Left ventricle myocardium inferior (tissue), 1 donor: ENCODE results near the gene SORCS3. TPM values are rescaled to one million over a fixed set of nuclear protein-coding genes. Genes with fewer than 3 reads are reported as not detected.

Experiments used
- DNase-seq: peaks from one replicate; pipeline ENCODE4 v3.0.0-alpha.2; 2020
- H3K27ac ChIP-seq: fragments of 200-600 bp; replicated peaks from 2 replicates; pipeline ENCODE4 v1.8.0; 2021
- H3K27me3 ChIP-seq: fragments of 200-600 bp; 2 replicates; pipeline ENCODE4 v1.8.0; 2021; ENCODE audit warnings: low read depth
- H3K36me3 ChIP-seq: fragments of 200-600 bp; 2 replicates; pipeline ENCODE4 v1.8.0; 2021
- H3K4me1 ChIP-seq: fragments of 200-600 bp; 2 replicates; pipeline ENCODE4 v1.8.0; 2021
- H3K4me3 ChIP-seq: fragments of 200-600 bp; 2 replicates; pipeline ENCODE4 v1.8.0; 2021; ENCODE audit warnings: mild to moderate bottlenecking, moderate library complexity
- H3K9me3 ChIP-seq: fragments of 200-600 bp; replicated peaks from 2 replicates; pipeline ENCODE4 v1.8.0; 2021
- CTCF ChIP-seq: fragments of 200-600 bp; IDR thresholded peaks from 2 replicates; pipeline ENCODE4 v1.8.0; 2021; ENCODE audit warnings: antibody characterized with exemption, mild to moderate bottlenecking, borderline replicate concordance
- intact Hi-C: fragments of 100-400 bp; cut with micrococcal nuclease; formaldehyde crosslinking; loops from one replicate; pipeline ENCODE4 v1.11.0; 2022
- total RNA-seq: library from RNA; stranded (reverse); fragmentation: NEBNext Ultra II Directional; extraction: Animal tissue kit (Norgen Biotek cat#: 25700); gene quantifications from one replicate; pipeline ENCODE4 v1.2.1, GENCODE V29; 2021
- donor health status: DM: no; HTN: yes; CAD: no; lungs with severe emphysema.

SORCS3 gene
- total RNA-seq, 1 donor from 2014 or later = 0.03 TPM

DNA sequence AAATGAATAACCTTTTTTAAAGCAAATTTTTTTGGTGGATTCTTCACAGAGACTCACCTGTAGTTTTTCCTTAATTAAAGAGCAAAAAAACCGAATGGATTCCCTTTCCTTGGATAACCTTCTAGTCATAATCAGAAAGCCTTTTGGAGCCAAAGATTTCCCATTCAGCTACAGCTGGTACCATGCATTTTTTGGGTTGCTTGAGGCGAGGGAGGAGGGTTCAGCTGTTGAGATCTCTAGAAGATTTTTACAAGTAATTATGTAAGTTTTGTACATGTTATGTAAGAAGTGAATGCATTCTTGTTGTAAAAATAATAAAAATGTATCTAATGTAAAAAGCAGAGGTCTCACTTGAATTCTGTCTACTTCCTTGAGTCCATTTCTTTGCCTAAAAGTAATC lies 463.2 kb downstream of the SORCS3 start:
- no peaks in the 10 kb centered on the region for H3K27me3 ChIP-seq
- intact Hi-C loops = no loop called here
- H3K9me3 ChIP-seq = no peaks in the 10 kb centered on the region
- TF ChIP-seq CTCF = no peak
- no peak for DNase-seq
- no peak overlapping the region for H3K4me3 ChIP-seq
- H3K36me3 ChIP-seq = no peaks in the 10 kb centered on the region
- H3K27ac ChIP-seq = no peak overlapping the region
- H3K4me1 ChIP-seq = no peaks in the 10 kb centered on the region

- intact Hi-C loops = no loop called here
- no peak for DNase-seq
- TF ChIP-seq CTCF = no peak
- H3K36me3 ChIP-seq = no peaks in the 10 kb centered on the region
- H3K4me1 ChIP-seq = no peaks in the 10 kb centered on the region
- no peak overlapping the region for H3K27ac ChIP-seq
- H3K9me3 ChIP-seq = no peaks in the 10 kb centered on the region
- no peaks in the 10 kb centered on the region for H3K27me3 ChIP-seq
- H3K4me3 ChIP-seq = no peak overlapping the region
Measured at GRCh38 chr10:105109164-105109563, 468.1 kb downstream of the SORCS3 start.

DNA sequence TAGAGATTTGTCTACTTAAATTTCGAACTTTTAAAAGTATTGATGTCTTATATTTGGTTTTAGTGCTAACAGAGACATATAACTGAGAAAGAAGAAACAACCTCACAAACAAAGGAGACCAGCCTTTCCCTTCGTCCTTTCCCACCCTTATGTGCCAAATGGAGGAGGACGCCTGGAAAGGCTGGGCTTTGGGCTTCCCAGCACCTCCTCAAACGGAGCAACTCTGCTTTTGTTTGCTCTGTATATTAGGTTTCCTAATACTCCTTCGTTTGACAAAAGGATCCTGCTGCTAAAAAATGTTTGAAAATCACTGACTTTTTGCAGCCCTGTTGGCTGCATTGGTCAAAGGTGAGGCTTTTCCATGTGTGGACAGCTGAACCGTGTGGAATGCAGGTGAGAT lies 471.8 kb downstream of the SORCS3 start:
- H3K27ac ChIP-seq = no peak overlapping the region
- no peak for DNase-seq
- intact Hi-C loops = no loop called here
- H3K9me3 ChIP-seq = peaks cover 8% of the 10 kb centered on the region
- no peaks in the 10 kb centered on the region for H3K36me3 ChIP-seq
- no peak overlapping the region for H3K4me3 ChIP-seq
- TF ChIP-seq CTCF = no peak
- H3K4me1 ChIP-seq = no peaks in the 10 kb centered on the region
- no peaks in the 10 kb centered on the region for H3K27me3 ChIP-seq

DNA sequence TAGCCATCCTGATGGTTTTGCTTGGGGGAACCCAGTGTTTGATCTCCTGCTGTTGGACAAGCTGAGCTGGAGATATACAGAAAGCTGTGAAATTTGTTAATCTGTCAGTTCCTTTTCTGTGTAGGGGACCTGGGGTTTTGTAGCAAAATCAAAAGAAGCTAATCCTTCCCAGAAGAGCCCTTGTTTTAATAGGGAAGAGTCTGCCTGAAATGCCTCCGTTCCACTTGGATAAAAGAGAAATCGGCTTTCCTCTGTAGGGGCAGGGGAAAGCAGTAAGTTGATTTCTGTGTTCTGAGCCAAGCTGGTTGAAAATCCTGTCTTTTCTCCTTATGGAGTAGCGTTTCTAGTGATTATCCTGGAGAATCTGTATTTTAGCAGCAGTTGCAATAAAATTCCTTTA lies 472.6 kb downstream of the SORCS3 start:
- Histone ChIP-seq H3K27me3 (no peaks in the 10 kb centered on the region), H3K27ac (no peak overlapping the region), H3K36me3 (no peaks in the 10 kb centered on the region), H3K4me3 (no peak overlapping the region), H3K4me1 (no peaks in the 10 kb centered on the region), H3K9me3 (peaks cover 8% of the 10 kb centered on the region)
- no peak for TF ChIP-seq CTCF
- intact Hi-C loops = no loop called here
- DNase-seq = no peak

DNA sequence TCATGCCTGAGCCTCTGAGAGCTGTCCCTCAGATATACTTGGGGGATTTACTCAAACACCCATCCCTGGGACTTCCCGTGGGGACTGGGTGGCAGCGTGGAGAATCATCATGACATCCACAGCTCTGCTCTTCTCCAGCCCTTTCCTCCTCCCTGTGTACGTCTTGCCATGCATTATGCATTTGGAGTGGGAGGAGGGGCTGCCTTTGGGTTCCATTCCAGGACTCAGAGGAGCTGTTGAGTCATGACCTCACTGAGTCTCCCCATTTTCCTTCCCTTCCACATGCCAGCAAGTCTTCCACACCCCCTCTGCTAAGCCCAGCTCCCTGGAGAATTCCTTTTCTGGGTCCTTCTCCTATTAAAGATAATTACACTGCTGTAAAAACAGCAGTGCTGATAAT lies 480.7 kb downstream of the SORCS3 start:
- H3K4me3 ChIP-seq = no peak overlapping the region
- TF ChIP-seq CTCF = no peak
- no peaks in the 10 kb centered on the region for H3K4me1 ChIP-seq
- intact Hi-C loops = no loop called here
- no peaks in the 10 kb centered on the region for H3K36me3 ChIP-seq
- no peak for DNase-seq
- peaks cover 2% of the 10 kb centered on the region for H3K9me3 ChIP-seq
- H3K27me3 ChIP-seq = peaks cover 7% of the 10 kb centered on the region
- no peak overlapping the region for H3K27ac ChIP-seq

GRCh38 chr10:105128111-105128510 lies 487.0 kb downstream of the SORCS3 start:
- intact Hi-C loops = no loop called here
- DNase-seq = no peak
- no peaks in the 10 kb centered on the region for H3K4me1 ChIP-seq
- TF ChIP-seq CTCF = no peak
- H3K36me3 ChIP-seq = no peaks in the 10 kb centered on the region
- no peaks in the 10 kb centered on the region for H3K9me3 ChIP-seq
- H3K27ac ChIP-seq = no peak overlapping the region
- no peaks in the 10 kb centered on the region for H3K27me3 ChIP-seq
- no peak overlapping the region for H3K4me3 ChIP-seq
